Thyroid gland (tissue), 4 donors: ENCODE results near the gene CRYGA. TPM values are rescaled to one million over a fixed set of nuclear protein-coding genes. Genes with fewer than 3 reads are reported as not detected.

ENCODE experiments used
- DNase-seq, 2 donors: peaks; one replicate each; pipeline ENCODE4 v3.0.0-alpha.2; 2019
- H3K27ac ChIP-seq, 3 donors: fragments of 200-600 bp; sonication (generic); 1 replicate in 2 of 3; 2 replicates in 1 of 3; pipeline ENCODE4 v1.5.1; 2016 to 2019; ENCODE audit warnings: mild to moderate bottlenecking in 1 of 3, moderate library complexity in 1 of 3
- H3K27me3 ChIP-seq: fragments of 200-600 bp; sonication (generic); one replicate; pipeline ENCODE4 v1.5.1; 2019
- H3K36me3 ChIP-seq, 2 donors: fragments of 200-600 bp; sonication (generic); one replicate each; pipeline ENCODE4 v1.5.1; 2016 to 2019
- H3K4me1 ChIP-seq, 2 donors: fragments of 200-600 bp; sonication (generic); one replicate each; pipeline ENCODE4 v1.5.1; 2017 to 2019
- H3K4me3 ChIP-seq, 3 donors: fragments of 200-600 bp; sonication (generic); replicated peaks in 1 of 3; 1 replicate in 2 of 3; 2 replicates in 1 of 3; pipeline ENCODE4 v1.5.1; 2016; ENCODE audit warnings: mild to moderate bottlenecking in 1 of 3
- H3K9me3 ChIP-seq: fragments of 200-600 bp; sonication (generic); one replicate; pipeline ENCODE4 v1.5.1; 2017
- POLR2A ChIP-seq, 2 donors: fragments of 450-650 bp; IDR thresholded peaks; one replicate each; pipeline ENCODE4 v1.6.1; 2017; ENCODE audit warnings: antibody characterized with exemption in 2 of 2, mild to moderate bottlenecking in 2 of 2, moderate library complexity in 1 of 2
- WGBS, 2 donors: methylation state at CpG; one replicate each; pipeline ENCODE4 v1.1.5; 2017; 5-methylcytosine and 5-hydroxymethylcytosine counted together
- intact Hi-C: fragments of 100-400 bp; cut with DNase I; formaldehyde crosslinking; loops from one replicate; pipeline ENCODE4 v1.15.1; 2023
- total RNA-seq, 4 donors: library from RNA; depleted of rRNA; stranded (reverse); fragments of >200 nt; gene quantifications; one replicate each; pipeline ENCODE4 v1.2.3, GENCODE V29; 2016
- TF ChIP-seq, protein P1 (sequence below), 6 experiments: fragments of 200-600 bp in 3 of 6; fragments of 450-650 bp in 3 of 6; sonication (generic) in 3 of 6; IDR thresholded peaks; one replicate each; pipeline ENCODE4 v1.5.1; 2016 to 2019; ENCODE audit warnings: antibody characterized with exemption in 6 of 6, mild to moderate bottlenecking in 2 of 6, inconsistent platforms in 1 of 6, moderate library complexity in 1 of 6

Gene CRYGA
- total RNA-seq, 4 donors from 2014 or later, result not detected

DNA sequence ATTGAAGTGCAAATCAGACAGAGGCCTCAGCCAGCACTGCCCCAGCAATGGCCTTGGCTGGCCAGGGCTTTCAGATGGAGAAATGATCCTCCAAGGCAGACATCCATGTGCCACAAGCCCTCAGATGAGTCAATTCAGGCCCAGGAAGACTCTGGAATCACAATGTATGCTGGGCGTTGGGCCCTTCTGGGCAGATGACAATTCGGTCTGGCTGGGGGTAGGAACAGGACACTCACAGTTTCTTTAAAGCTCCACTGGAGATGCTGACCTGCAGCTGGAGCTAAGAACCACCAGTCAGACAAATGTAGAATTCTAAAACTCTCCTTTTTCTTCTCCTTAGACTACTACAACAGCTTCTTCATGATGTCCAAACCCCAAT lies 26.7 kb downstream of the CRYGA start:
- intact Hi-C loops, result no loop called here
- Histone ChIP-seq H3K4me1 (no peaks in the 10 kb centered on the region), H3K36me3 (no peaks in the 10 kb centered on the region), H3K9me3 (no peaks in the 10 kb centered on the region), H3K27me3 (no peaks in the 10 kb centered on the region), H3K4me3 (no peak overlapping the region), H3K27ac (no peak overlapping the region)
- no peak for DNase-seq
- WGBS, 2 donors, result 92 to 95% methylated on average over 2 of the region's 2 CpGs
- TF ChIP-seq, protein P1, sequence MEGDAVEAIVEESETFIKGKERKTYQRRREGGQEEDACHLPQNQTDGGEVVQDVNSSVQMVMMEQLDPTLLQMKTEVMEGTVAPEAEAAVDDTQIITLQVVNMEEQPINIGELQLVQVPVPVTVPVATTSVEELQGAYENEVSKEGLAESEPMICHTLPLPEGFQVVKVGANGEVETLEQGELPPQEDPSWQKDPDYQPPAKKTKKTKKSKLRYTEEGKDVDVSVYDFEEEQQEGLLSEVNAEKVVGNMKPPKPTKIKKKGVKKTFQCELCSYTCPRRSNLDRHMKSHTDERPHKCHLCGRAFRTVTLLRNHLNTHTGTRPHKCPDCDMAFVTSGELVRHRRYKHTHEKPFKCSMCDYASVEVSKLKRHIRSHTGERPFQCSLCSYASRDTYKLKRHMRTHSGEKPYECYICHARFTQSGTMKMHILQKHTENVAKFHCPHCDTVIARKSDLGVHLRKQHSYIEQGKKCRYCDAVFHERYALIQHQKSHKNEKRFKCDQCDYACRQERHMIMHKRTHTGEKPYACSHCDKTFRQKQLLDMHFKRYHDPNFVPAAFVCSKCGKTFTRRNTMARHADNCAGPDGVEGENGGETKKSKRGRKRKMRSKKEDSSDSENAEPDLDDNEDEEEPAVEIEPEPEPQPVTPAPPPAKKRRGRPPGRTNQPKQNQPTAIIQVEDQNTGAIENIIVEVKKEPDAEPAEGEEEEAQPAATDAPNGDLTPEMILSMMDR (IDR thresholded peaks at IDR 0.05), result no peak
- no peak for TF ChIP-seq POLR2A (IDR thresholded peaks at IDR 0.05)

DNA sequence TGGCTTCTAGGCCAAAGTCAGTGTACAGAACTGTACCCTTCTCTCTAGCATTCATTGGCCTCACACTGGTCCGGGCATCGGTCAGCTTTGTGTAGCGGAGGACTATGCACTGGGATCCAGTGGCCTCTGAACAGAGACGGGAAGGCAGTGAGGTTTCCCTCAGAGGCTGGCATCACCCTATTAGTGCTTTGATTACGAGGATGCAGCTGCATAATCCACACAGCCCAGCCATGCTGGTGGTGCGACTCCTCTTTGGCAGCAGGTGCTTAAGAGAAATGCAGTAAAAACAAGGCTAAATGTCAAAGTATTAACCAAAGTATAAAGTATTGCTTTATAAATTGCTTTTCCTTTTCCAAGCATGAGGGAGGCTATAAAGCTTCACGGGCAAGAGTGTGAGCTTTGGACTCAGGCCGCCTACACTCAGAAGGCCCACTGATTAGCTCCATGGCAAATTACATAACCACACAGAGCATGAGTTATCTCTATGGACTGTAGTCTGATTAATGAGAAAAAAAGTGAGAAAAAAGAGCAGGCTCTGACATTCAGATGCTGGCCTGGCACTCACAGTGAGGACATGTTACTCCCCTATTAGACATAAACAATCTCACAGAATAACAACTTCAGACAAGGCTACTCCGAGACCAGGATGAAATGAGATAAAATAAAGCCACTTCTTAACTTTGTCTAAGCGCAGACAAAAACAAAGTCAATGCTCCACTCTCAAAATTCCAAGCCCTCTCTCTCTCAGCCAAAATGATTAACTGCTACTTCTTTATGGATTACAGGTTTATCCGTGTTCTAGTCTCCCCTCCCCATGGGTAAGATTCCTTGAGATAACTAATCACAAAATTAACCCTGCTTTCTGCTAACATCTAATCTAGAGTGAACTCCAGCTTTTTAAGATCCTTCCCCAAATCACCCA lies 27.3 kb downstream of the CRYGA start:
- Histone ChIP-seq H3K4me3 (no peak overlapping the region), H3K36me3 (no peaks in the 10 kb centered on the region), H3K27me3 (no peaks in the 10 kb centered on the region), H3K9me3 (no peaks in the 10 kb centered on the region), H3K27ac (no peak overlapping the region), H3K4me1 (no peaks in the 10 kb centered on the region)
- 87% methylated on average over 11 of the region's 11 CpGs for whole genome bisulfite sequencing, 2 donors
- DNase-seq, result no peak
- intact Hi-C loops, result no loop called here
- TF ChIP-seq, protein P1 (IDR thresholded peaks at IDR 0.05), result no peak
- no peak for TF ChIP-seq POLR2A (IDR thresholded peaks at IDR 0.05)

DNA sequence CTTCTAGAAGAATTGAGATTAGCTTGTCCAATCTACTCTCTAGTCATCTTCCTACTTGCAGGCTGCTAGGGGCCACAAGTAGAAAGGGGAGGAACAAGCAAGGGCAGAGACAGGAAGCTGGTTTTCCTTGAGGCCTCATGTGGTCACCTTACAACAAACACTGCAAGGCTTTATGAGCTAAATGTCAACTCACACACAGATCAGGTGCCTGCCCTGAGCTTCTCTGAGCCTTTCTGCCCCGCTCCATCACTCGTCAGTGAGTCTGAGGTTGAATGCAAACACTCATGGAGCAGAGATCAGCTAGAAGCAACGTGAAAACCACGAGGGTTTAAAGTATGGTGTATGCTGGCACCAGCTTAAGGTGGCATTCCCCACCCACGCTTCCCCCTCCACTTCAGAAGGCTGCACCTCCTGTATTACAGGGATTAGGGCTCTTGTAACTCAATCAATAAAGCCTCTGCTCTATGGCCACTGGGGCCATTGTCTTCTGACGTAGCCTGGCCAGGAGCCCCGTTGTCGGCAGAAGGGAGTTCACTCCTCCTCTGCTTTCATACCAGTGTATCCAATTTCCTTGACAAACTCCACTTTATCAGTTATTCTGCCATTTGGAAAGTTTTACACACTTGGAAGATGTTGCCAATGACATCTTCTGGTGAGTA lies 28.3 kb downstream of the CRYGA start:
- intact Hi-C loops, result no loop called here
- no peak overlapping the region for H3K4me3 ChIP-seq
- no peak for TF ChIP-seq POLR2A (IDR thresholded peaks at IDR 0.05)
- TF ChIP-seq, protein P1 (IDR thresholded peaks at IDR 0.05), result no peak
- H3K9me3 ChIP-seq, result no peaks in the 10 kb centered on the region
- H3K27ac ChIP-seq, result no peak overlapping the region
- H3K4me1 ChIP-seq, result no peaks in the 10 kb centered on the region
- WGBS, 2 donors, result 48 to 53% methylated on average over 7 of the region's 8 CpGs
- H3K27me3 ChIP-seq, result no peaks in the 10 kb centered on the region
- DNase-seq, result no peak
- no peaks in the 10 kb centered on the region for H3K36me3 ChIP-seq

DNA sequence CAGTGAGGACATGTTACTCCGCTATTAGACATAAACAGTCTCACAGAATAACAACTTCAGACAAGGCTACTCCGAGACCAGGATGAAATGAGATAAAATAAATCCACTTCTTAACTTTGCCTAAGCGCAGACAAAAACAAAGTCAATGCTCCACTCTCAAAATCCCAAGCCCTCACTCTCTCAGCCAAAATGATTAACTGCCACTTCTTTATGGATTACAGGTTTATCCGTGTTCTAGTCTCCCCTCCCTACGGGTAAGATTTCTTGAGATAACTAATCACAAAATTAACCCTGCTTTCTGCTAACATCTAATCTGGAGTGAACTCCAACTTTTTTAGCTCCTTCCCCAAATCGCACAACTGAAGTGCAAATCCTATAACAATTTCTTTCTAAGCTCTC lies 32.7 kb downstream of the CRYGA start:
- no peak for DNase-seq
- WGBS, 2 donors, result 81 to 86% methylated on average over 6 of the region's 6 CpGs
- TF ChIP-seq POLR2A (IDR thresholded peaks at IDR 0.05), result no peak
- TF ChIP-seq, protein P1 (IDR thresholded peaks at IDR 0.05), result no peak
- intact Hi-C loops, result no loop called here
- no peaks in the 10 kb centered on the region for H3K27me3 ChIP-seq
- H3K27ac ChIP-seq, result no peak overlapping the region
- H3K36me3 ChIP-seq, result no peaks in the 10 kb centered on the region
- no peaks in the 10 kb centered on the region for H3K4me1 ChIP-seq
- H3K9me3 ChIP-seq, result no peaks in the 10 kb centered on the region
- no peak overlapping the region for H3K4me3 ChIP-seq
